Endodermal cell (in vitro differentiated cells): Measurements from ENCODE around the gene CDC45. TPM values are rescaled to one million over a fixed set of nuclear protein-coding genes. Genes with fewer than 3 reads are reported as not detected.
A peak's percentile ranks its signal among the peaks of the same experiment; 100 is the strongest.

ENCODE experiments used
- DNase-seq: peaks from one replicate; pipeline ENCODE4 v3.0.0-alpha.2; 2017
- H3K27ac ChIP-seq: 2 replicates; pipeline ENCODE4 v1.5.1; 2013; ENCODE audit warnings: mild to moderate bottlenecking, low read depth, low read length, moderate library complexity
- H3K27me3 ChIP-seq: 2 replicates; pipeline ENCODE4 v1.6.1; 2013; ENCODE audit warnings: mild to moderate bottlenecking, low read length, moderate library complexity; ENCODE audit not compliant: insufficient read depth, control insufficient read depth, poor library complexity, severe bottlenecking
- H3K36me3 ChIP-seq: 2 replicates; pipeline ENCODE4 v1.7.0; 2013; ENCODE audit warnings: mild to moderate bottlenecking, low read length, moderate library complexity; ENCODE audit not compliant: control insufficient read depth, insufficient read depth
- H3K4me1 ChIP-seq: one replicate; pipeline ENCODE4 v1.7.0; 2013; ENCODE audit warnings: low read length; ENCODE audit not compliant: control insufficient read depth, insufficient read depth
- H3K4me3 ChIP-seq: 2 replicates; pipeline ENCODE4 v1.5.1; 2013; ENCODE audit warnings: mild to moderate bottlenecking, low read length, moderate library complexity
- H3K9ac ChIP-seq: 2 replicates; pipeline ENCODE4 v1.6.1; 2013; ENCODE audit warnings: mild to moderate bottlenecking, low read length, moderate library complexity; ENCODE audit not compliant: poor library complexity, severe bottlenecking; ENCODE audit errors: extremely low read depth
- H3K9me3 ChIP-seq: 2 replicates; pipeline ENCODE4 v1.6.1; 2013; ENCODE audit warnings: mild to moderate bottlenecking, low read length, moderate library complexity; ENCODE audit not compliant: control insufficient read depth
- H3K27ac Mint-ChIP-seq: 2 replicates; pipeline ENCODE4 v1.8.0; 2020; ENCODE audit warnings: mixed read lengths
- H3K27me3 Mint-ChIP-seq: 2 replicates; pipeline ENCODE4 v1.8.0; 2021; ENCODE audit warnings: mild to moderate bottlenecking, mixed read lengths; ENCODE audit not compliant: insufficient read depth
- H3K36me3 Mint-ChIP-seq: 2 replicates; pipeline ENCODE4 v1.8.0; 2020; ENCODE audit warnings: low read depth, mixed read lengths
- H3K4me1 Mint-ChIP-seq: 2 replicates; pipeline ENCODE4 v1.8.0; 2020; ENCODE audit warnings: mixed read lengths
- H3K4me3 Mint-ChIP-seq: 2 replicates; pipeline ENCODE4 v1.8.0; 2020; ENCODE audit warnings: mild to moderate bottlenecking, moderate library complexity, mixed read lengths
- H3K9me3 Mint-ChIP-seq: 2 replicates; pipeline ENCODE4 v1.8.0; 2020; ENCODE audit warnings: mild to moderate bottlenecking, mixed read lengths
- CTCF ChIP-seq: fragments of 200-600 bp; sonication (generic); conservative IDR thresholded peaks from 2 replicates; pipeline ENCODE4 v1.5.0; 2021; ENCODE audit warnings: antibody characterized with exemption, mild to moderate bottlenecking
- WGBS, 2 experiments: methylation state at CpG; one replicate each; pipeline versions ENCODE4 v1.1.5 to v1.1.7; 2013; ENCODE audit warnings: missing lambda C conversion rate in 2 of 2, mixed read lengths in 1 of 2; ENCODE audit not compliant: insufficient coverage in 1 of 2, insufficient read length in 1 of 2; 5-methylcytosine and 5-hydroxymethylcytosine counted together
- total RNA-seq, 2 donors: library from RNA; stranded (reverse); fragmentation: NEBNext Ultra II Directional in 1 of 2; extraction: Animal tissue kit (Norgen Biotek cat#: 25700) in 1 of 2; gene quantifications; 2 replicates in 1 of 2; 3 replicates in 1 of 2; pipeline ENCODE4 v1.2.1, GENCODE V29; 2021

Gene CDC45
- total RNA-seq, 2 donors from 2014 or later = 30.3 to 31.2 TPM

GRCh38 chr22:19556963-19557545 is 77.3 kb downstream of the CDC45 start:
- Histone ChIP-seq H3K36me3 (no peaks in the 10 kb centered on the region), H3K9ac (no peak overlapping the region), H3K27ac (no peak overlapping the region), H3K27me3 (no peaks in the 10 kb centered on the region), H3K4me1 (no peaks in the 10 kb centered on the region), H3K9me3 (no peaks in the 10 kb centered on the region), H3K4me3 (no peak overlapping the region)
- H3K27ac Mint-ChIP-seq = no peak overlapping the region
- DNase-seq = no peak
- H3K27me3 Mint-ChIP-seq = no peaks in the 10 kb centered on the region
- no peak for TF ChIP-seq CTCF
- peaks cover 6% of the 10 kb centered on the region for H3K4me1 Mint-ChIP-seq
- peaks cover 2% of the 10 kb centered on the region for H3K36me3 Mint-ChIP-seq
- H3K9me3 Mint-ChIP-seq = peaks cover 3% of the 10 kb centered on the region
- WGBS, 2 experiments = 89 to 93% methylated on average over 7 to 10 of the region's 10 CpGs
- H3K4me3 Mint-ChIP-seq = no peak overlapping the region

GRCh38 chr22:19559324-19559811 is 79.6 kb downstream of the CDC45 start:
- Mint-ChIP-seq H3K27me3 (no peaks in the 10 kb centered on the region), H3K27ac (no peak overlapping the region), H3K4me1 (peaks cover 6% of the 10 kb centered on the region), H3K4me3 (no peak overlapping the region), H3K9me3 (no peaks in the 10 kb centered on the region), H3K36me3 (no peaks in the 10 kb centered on the region)
- H3K27me3 ChIP-seq = no peaks in the 10 kb centered on the region
- peak; percentile 50 for TF ChIP-seq CTCF
- peak; percentile 68 for DNase-seq
- no peaks in the 10 kb centered on the region for H3K9me3 ChIP-seq
- no peaks in the 10 kb centered on the region for H3K36me3 ChIP-seq
- H3K4me1 ChIP-seq = no peaks in the 10 kb centered on the region
- H3K9ac ChIP-seq = no peak overlapping the region
- WGBS, 2 experiments = 90 to 94% methylated on average over 8 to 9 of the region's 9 CpGs
- no peak overlapping the region for H3K4me3 ChIP-seq
- no peak overlapping the region for H3K27ac ChIP-seq

GRCh38 chr22:19559956-19560355 is 80.2 kb downstream of the CDC45 start:
- Histone ChIP-seq H3K4me1 (no peaks in the 10 kb centered on the region), H3K27ac (no peak overlapping the region), H3K4me3 (no peak overlapping the region), H3K27me3 (no peaks in the 10 kb centered on the region), H3K9ac (no peak overlapping the region), H3K36me3 (no peaks in the 10 kb centered on the region), H3K9me3 (no peaks in the 10 kb centered on the region)
- DNase-seq = no peak
- Mint-ChIP-seq H3K27me3 (peaks cover 2% of the 10 kb centered on the region), H3K36me3 (no peaks in the 10 kb centered on the region), H3K4me1 (peaks cover 2% of the 10 kb centered on the region), H3K4me3 (no peak overlapping the region), H3K27ac (no peak overlapping the region), H3K9me3 (no peaks in the 10 kb centered on the region)
- 93 to 100% methylated on average over 1 to 2 of the region's 2 CpGs for WGBS, 2 experiments
- TF ChIP-seq CTCF = no peak
